Measurements from ENCODE around the gene SLC41A3. TPM values are rescaled to one million over a fixed set of nuclear protein-coding genes. Genes with fewer than 3 reads are reported as not detected.

SLC41A3 gene
- total and polyA plus RNA-seq, 2 of the 4 experiments (the other 2 are of a cell fraction): 30.5 to 43.5 TPM

GRCh38 chr3:126034481-126035361, 49.2 kb downstream of the SLC41A3 start:
- Histone ChIP-seq H3K36me3 (ENCODE audit: control insufficient read depth, insufficient read depth, low read length) (no peaks in the 10 kb centered on the region), H3K4me3 (ENCODE audit: insufficient read depth, low read depth, low read length) (no peak overlapping the region), H4K91ac (ENCODE audit: insufficient read depth, low read depth, low read length) (no peak overlapping the region), H3K18ac (ENCODE audit: low read depth, low read length) (no peak overlapping the region), H3K4ac (ENCODE audit: low read depth, low read length) (no peak overlapping the region), H3K27me3 (ENCODE audit: control insufficient read depth, insufficient read depth, low read length) (no peaks in the 10 kb centered on the region), H3K56ac (ENCODE audit: extremely low read depth, insufficient read depth, low read length) (no peak overlapping the region), H2AK5ac (ENCODE audit: low read depth, low read length) (no peak overlapping the region), H2BK120ac (ENCODE audit: low read depth, low read length) (no peak overlapping the region), H2AK9ac (replicated peaks; ENCODE audit: low read depth, low read length, poor library complexity) (peak overlapping the region; percentile 35), H4K20me1 (ENCODE audit: insufficient read depth, low read length) (no peaks in the 10 kb centered on the region), H3K9ac (ENCODE audit: low read depth, low read length) (no peak overlapping the region), H2BK15ac (ENCODE audit: low read depth, low read length) (no peak overlapping the region), H3K14ac (replicated peaks; ENCODE audit: low read depth, low read length) (no peak overlapping the region), H3K79me1 (ENCODE audit: low read depth in 1 of 2, low read length in 2 of 2) (no peaks in the 10 kb centered on the region), H3K4me2 (ENCODE audit: low read depth, low read length) (no peak overlapping the region), H2BK5ac (ENCODE audit: low read depth, low read length, poor library complexity, severe bottlenecking) (no peak overlapping the region), H2BK20ac (ENCODE audit: low read depth, low read length) (no peak overlapping the region), H3K23ac (ENCODE audit: low read depth, low read length) (no peak overlapping the region), H3K9me3 (ENCODE audit: control insufficient read depth, insufficient read depth, low read length) (no peaks in the 10 kb centered on the region), H4K5ac (ENCODE audit: low read depth, low read length) (no peak overlapping the region), H4K8ac (ENCODE audit: low read depth in 2 of 2, low read length in 2 of 2) (no peak overlapping the region), H2AFZ (replicated peaks; ENCODE audit: low read length, poor library complexity) (no peak overlapping the region), H3K27ac (ENCODE audit: insufficient read depth, low read length) (no peak overlapping the region), H3K4me1 (ENCODE audit: control insufficient read depth, insufficient read depth, low read length) (no peaks in the 10 kb centered on the region), H3K9me1 (ENCODE audit: insufficient read depth, low read length) (peaks cover 5% of the 10 kb centered on the region; the same call in 1 of the 2 replicates)
- TF ChIP-seq MXI1 (IDR thresholded peaks at IDR 0.05; ENCODE audit: borderline replicate concordance, low read depth, low read length): no peak
- 0 out of 2 replicates have a peak, but pooled peaks have one; percentile 14 for TF ChIP-seq FOS (IDR thresholded peaks at IDR 0.05; ENCODE audit: low read depth, low read length)
- TF ChIP-seq BHLHE40 (IDR thresholded peaks at IDR 0.05; ENCODE audit: low read depth, low read length): 0 out of 2 replicates have a peak, but pooled peaks have one; percentile 14
- in situ Hi-C loops (cut with MboI; ENCODE audit: low sequenced_read_pairs): no loop called here
- 92% methylated on average over 5 of the region's 11 CpGs; no CpG with 5 or more reads in 1 of the 2 experiments for WGBS, 2 experiments (ENCODE audit: extremely low coverage in 2 of 2, insufficient read length in 1 of 2)
- dilution Hi-C loops (cut with HindIII; ENCODE audit: low sequenced_read_pairs, unreplicated experiment): no loop called here
- DNase-seq (peak; percentile 43), ATAC-seq (ENCODE audit: low read depth) (peak; percentile 48)
- no TSS peak for BruUV-seq (replicated peaks)
- intact Hi-C loops (cut with micrococcal nuclease): no loop called here
- ChIA-PET POLR2A (ENCODE audit: unreplicated experiment) (no interaction called here), CTCF (no interaction called here)

Data from IMR-90 (cell line).